H9 (cell line): Measurements from ENCODE around the gene WDR27. TPM values are rescaled to one million over a fixed set of nuclear protein-coding genes. Genes with fewer than 3 reads are reported as not detected.
A peak's percentile ranks its signal among the peaks of the same experiment; 100 is the strongest.

Source experiments
- DNase-seq: peaks from one replicate; pipeline ENCODE4 v3.0.0-alpha.2; 2017
- H2AFZ ChIP-seq: one replicate; pipeline ENCODE4 v1.6.1; 2013; ENCODE audit warnings: mild to moderate bottlenecking, low read length, control low read depth, moderate library complexity
- H2AK5ac ChIP-seq: 2 replicates; pipeline ENCODE4 v1.6.1; 2013; ENCODE audit warnings: low read length, control low read depth, mixed read lengths; ENCODE audit not compliant: insufficient read length
- H2BK120ac ChIP-seq: one replicate; pipeline ENCODE4 v1.6.1; 2013; ENCODE audit warnings: low read depth, mild to moderate bottlenecking, low read length, control low read depth, inconsistent platforms; ENCODE audit not compliant: poor library complexity, severe bottlenecking
- H2BK12ac ChIP-seq: 2 replicates; pipeline ENCODE4 v1.6.1; 2013; ENCODE audit warnings: low read length, control low read depth, mixed read lengths, low read depth; ENCODE audit not compliant: insufficient read length
- H2BK15ac ChIP-seq: 2 replicates; pipeline ENCODE4 v1.6.1; 2013; ENCODE audit warnings: low read depth, low read length, control low read depth
- H2BK20ac ChIP-seq: one replicate; pipeline ENCODE4 v1.6.1; 2013; ENCODE audit warnings: low read depth, mild to moderate bottlenecking, low read length, control low read depth, inconsistent platforms; ENCODE audit not compliant: poor library complexity, severe bottlenecking
- H2BK5ac ChIP-seq: 2 replicates; pipeline ENCODE4 v1.6.1; 2013; ENCODE audit warnings: low read length, control low read depth, mixed read lengths; ENCODE audit not compliant: insufficient read length
- H3K14ac ChIP-seq: 2 replicates; pipeline ENCODE4 v1.6.1; 2013; ENCODE audit warnings: low read length, control low read depth; ENCODE audit not compliant: insufficient read depth
- H3K18ac ChIP-seq: 2 replicates; pipeline ENCODE4 v1.6.1; 2013; ENCODE audit warnings: low read depth, mild to moderate bottlenecking, mixed read lengths, low read length, control low read depth; ENCODE audit not compliant: insufficient read length
- H3K23ac ChIP-seq: 2 replicates; pipeline ENCODE4 v1.6.1; 2013; ENCODE audit warnings: low read length, control low read depth, mixed read lengths, low read depth; ENCODE audit not compliant: insufficient read length
- H3K23me2 ChIP-seq: 2 replicates; pipeline ENCODE4 v1.6.1; 2013; ENCODE audit warnings: low read depth, mild to moderate bottlenecking, mixed read lengths, low read length, control low read depth; ENCODE audit not compliant: insufficient read length, poor library complexity, severe bottlenecking
- H3K27ac ChIP-seq: 2 replicates; pipeline ENCODE4 v1.5.1; 2013; ENCODE audit warnings: low read length, control low read depth, mixed read lengths, low read depth; ENCODE audit not compliant: insufficient read length
- H3K27me3 ChIP-seq: 2 replicates; pipeline ENCODE4 v1.6.1; 2013; ENCODE audit warnings: low read length, control low read depth, inconsistent platforms; ENCODE audit not compliant: insufficient read depth
- H3K4ac ChIP-seq: 2 replicates; pipeline ENCODE4 v1.6.1; 2013; ENCODE audit warnings: low read depth, mild to moderate bottlenecking, control low read depth, inconsistent platforms, low read length, moderate library complexity
- H3K4me1 ChIP-seq: 2 replicates; pipeline ENCODE4 v1.6.1; 2013; ENCODE audit warnings: low read length, control low read depth, inconsistent platforms; ENCODE audit not compliant: insufficient read depth
- H3K4me2 ChIP-seq: 2 replicates; pipeline ENCODE4 v1.6.1; 2013; ENCODE audit warnings: low read length, control low read depth, mixed read lengths; ENCODE audit not compliant: insufficient read length, insufficient read depth
- H3K56ac ChIP-seq: 2 replicates; pipeline ENCODE4 v1.6.1; 2013; ENCODE audit warnings: low read depth, mild to moderate bottlenecking, mixed read lengths, low read length, control low read depth; ENCODE audit not compliant: insufficient read length
- H3K79me1 ChIP-seq: 2 replicates; pipeline ENCODE4 v1.6.1; 2013; ENCODE audit warnings: low read depth, mild to moderate bottlenecking, moderate library complexity, low read length, control low read depth, inconsistent platforms; ENCODE audit not compliant: insufficient read depth, poor library complexity, severe bottlenecking
- H3K79me2 ChIP-seq: 2 replicates; pipeline ENCODE4 v1.6.1; 2013; ENCODE audit warnings: low read length, control low read depth, inconsistent platforms; ENCODE audit not compliant: insufficient read depth
- H3K9ac ChIP-seq: 2 replicates; pipeline ENCODE4 v1.6.1; 2013; ENCODE audit warnings: low read length, control low read depth, mixed read lengths; ENCODE audit not compliant: insufficient read length; ENCODE audit errors: extremely low read depth
- H3K9me3 ChIP-seq: one replicate; pipeline ENCODE4 v1.6.1; 2013; ENCODE audit warnings: low read depth, low read length, inconsistent platforms; ENCODE audit not compliant: control insufficient read depth
- H3T11ph ChIP-seq: one replicate; pipeline ENCODE4 v1.6.1; 2013; ENCODE audit warnings: mild to moderate bottlenecking, low read length, control low read depth, inconsistent platforms
- H4K20me1 ChIP-seq: one replicate; pipeline ENCODE4 v1.6.1; 2013; ENCODE audit not compliant: control insufficient read depth, insufficient read length, insufficient read depth
- H4K5ac ChIP-seq: 2 replicates; pipeline ENCODE4 v1.6.1; 2013; ENCODE audit warnings: low read depth, mild to moderate bottlenecking, mixed read lengths, low read length, control low read depth; ENCODE audit not compliant: insufficient read length
- H4K8ac ChIP-seq: replicated peaks from 2 replicates; pipeline ENCODE4 v1.6.1; 2013; ENCODE audit warnings: low read length, control low read depth, mixed read lengths, low read depth; ENCODE audit not compliant: insufficient read length
- H4K91ac ChIP-seq: 2 replicates; pipeline ENCODE4 v1.6.1; 2013; ENCODE audit warnings: low read depth, mild to moderate bottlenecking, moderate library complexity, mixed read lengths, low read length, control low read depth; ENCODE audit not compliant: insufficient read length
- H3K27ac Mint-ChIP-seq, 3 experiments: 2 replicates in 2 of 3; 3 replicates in 1 of 3; pipeline ENCODE4 v1.8.0; 2020 to 2021; ENCODE audit warnings: mixed read lengths in 3 of 3, mild to moderate bottlenecking in 1 of 3, moderate library complexity in 1 of 3
- H3K27me3 Mint-ChIP-seq: 2 replicates; pipeline ENCODE4 v1.8.0; 2021; ENCODE audit warnings: low read depth, mild to moderate bottlenecking, moderate library complexity, mixed read lengths
- H3K36me3 Mint-ChIP-seq, 3 experiments: 2 replicates in 2 of 3; 3 replicates in 1 of 3; pipeline ENCODE4 v1.8.0; 2020 to 2021; ENCODE audit warnings: low read depth in 3 of 3, mixed read lengths in 3 of 3; ENCODE audit not compliant: insufficient read depth in 1 of 3
- H3K4me1 Mint-ChIP-seq, 2 experiments: 2 replicates each; pipeline ENCODE4 v1.8.0; 2020; ENCODE audit warnings: mixed read lengths in 2 of 2
- H3K4me3 Mint-ChIP-seq, 2 experiments: 2 replicates in 1 of 2; 3 replicates in 1 of 2; pipeline ENCODE4 v1.8.0; 2020 to 2021; ENCODE audit warnings: mild to moderate bottlenecking in 2 of 2, mixed read lengths in 2 of 2, moderate library complexity in 1 of 2
- H3K9me3 Mint-ChIP-seq, 2 experiments: 2 replicates in 1 of 2; 3 replicates in 1 of 2; pipeline ENCODE4 v1.8.0; 2020; ENCODE audit warnings: mild to moderate bottlenecking in 2 of 2, mixed read lengths in 2 of 2, moderate library complexity in 1 of 2
- CTCF ChIP-seq: fragments of 200-600 bp; sonication (generic); conservative IDR thresholded peaks from 3 replicates; pipeline ENCODE4 v1.8.0; 2021; ENCODE audit warnings: antibody characterized with exemption, mild to moderate bottlenecking
- WGBS: extraction: QIAGEN DNeasy Blood & Tissue Kit; methylation state at CpG from one replicate; pipeline ENCODE4 v1.1.7; 2013; ENCODE audit warnings: missing lambda C conversion rate, low lambda C conversion rate, mixed read lengths; ENCODE audit not compliant: insufficient read length; ENCODE audit errors: extremely low coverage; 5-methylcytosine and 5-hydroxymethylcytosine counted together
- total RNA-seq: library from RNA; stranded (reverse); gene quantifications from 2 replicates; pipeline ENCODE4 v1.2.1, GENCODE V29; 2021

Gene WDR27
- total RNA-seq, 1 experiment from 2014 or later = 48.7 TPM

DNA sequence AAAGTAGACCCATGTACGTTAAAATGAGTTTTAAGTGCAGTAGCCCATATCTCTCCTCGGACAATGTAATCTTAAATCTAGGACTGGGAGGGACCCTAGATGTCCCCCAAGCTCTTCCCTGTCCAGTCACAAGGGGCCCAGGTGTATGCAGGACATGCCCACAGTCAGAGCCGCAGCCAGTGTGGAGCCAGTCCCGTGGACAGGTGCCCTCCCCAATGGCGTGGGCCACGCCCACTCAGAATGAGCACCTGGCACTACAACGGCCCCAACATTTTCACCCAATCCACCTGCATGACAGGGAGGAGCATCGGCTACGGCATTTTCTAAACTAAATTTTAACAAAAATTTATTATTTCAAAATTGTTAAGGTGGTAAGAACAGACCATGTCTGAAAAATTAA is 53.2 kb downstream of the WDR27 start:
- no peak overlapping the region for H4K91ac ChIP-seq
- no peak overlapping the region for H2BK5ac ChIP-seq
- no peak overlapping the region for H3K23ac ChIP-seq
- no peak overlapping the region for H4K8ac ChIP-seq
- Mint-ChIP-seq H3K4me1 (no peaks in the 10 kb centered on the region), H3K36me3 (peaks cover 7 to 33% (median 9%) of the 10 kb centered on the region in 3 experiments; a peak in 6 of 7 replicates), H3K9me3 (no peaks in the 10 kb centered on the region), H3K27ac (no peak overlapping the region), H3K4me3 (no peak overlapping the region), H3K27me3 (no peaks in the 10 kb centered on the region)
- no peak overlapping the region for H2AK5ac ChIP-seq
- H2AFZ ChIP-seq = no peak overlapping the region
- peak; percentile 21 for DNase-seq
- H3K23me2 ChIP-seq = peaks cover 2% of the 10 kb centered on the region
- H3K56ac ChIP-seq = no peak overlapping the region
- no peaks in the 10 kb centered on the region for H3K9me3 ChIP-seq
- H2BK20ac ChIP-seq = no peak overlapping the region
- H3K9ac ChIP-seq = no peak overlapping the region
- H4K5ac ChIP-seq = no peak overlapping the region
- H3K14ac ChIP-seq = no peak overlapping the region
- no peak overlapping the region for H3K27ac ChIP-seq
- H3T11ph ChIP-seq = no peak overlapping the region
- no peak overlapping the region for H2BK120ac ChIP-seq
- H2BK12ac ChIP-seq = no peak overlapping the region
- H4K20me1 ChIP-seq = no peaks in the 10 kb centered on the region
- H3K18ac ChIP-seq = no peak overlapping the region
- no peak overlapping the region for H3K4me2 ChIP-seq
- TF ChIP-seq CTCF = no peak
- H3K27me3 ChIP-seq = no peaks in the 10 kb centered on the region
- H3K79me1 ChIP-seq = no peaks in the 10 kb centered on the region
- no peak overlapping the region for H3K4ac ChIP-seq
- H2BK15ac ChIP-seq = no peak overlapping the region
- H3K79me2 ChIP-seq = no peaks in the 10 kb centered on the region
- H3K4me1 ChIP-seq = no peaks in the 10 kb centered on the region
- WGBS = no CpG with 5 or more reads among the region's 9 CpGs
